Upper lobe of right lung (tissue), 1 donor: ENCODE results near the gene TNPO1. TPM values are rescaled to one million over a fixed set of nuclear protein-coding genes. Genes with fewer than 3 reads are reported as not detected.
A peak's percentile ranks its signal among the peaks of the same experiment; 100 is the strongest.

ENCODE experiments used
- ATAC-seq: fragments of 200-7000 bp; cut with Tn5 transposase; one replicate; pipeline ENCODE4 v1.9.1; 2020; ENCODE audit warnings: mild to moderate bottlenecking, moderate library complexity
- DNase-seq: peaks from one replicate; pipeline ENCODE4 v3.0.0-alpha.2; 2020
- H3K27ac ChIP-seq: fragments of 200-600 bp; one replicate; pipeline ENCODE4 v1.8.0; 2022
- H3K27me3 ChIP-seq: fragments of 200-600 bp; one replicate; pipeline ENCODE4 v1.8.0; 2022; ENCODE audit warnings: mild to moderate bottlenecking
- H3K36me3 ChIP-seq: fragments of 200-600 bp; one replicate; pipeline ENCODE4 v1.8.0; 2022
- H3K4me1 ChIP-seq: fragments of 200-600 bp; one replicate; pipeline ENCODE4 v1.8.0; 2022
- H3K4me3 ChIP-seq: fragments of 200-600 bp; one replicate; pipeline ENCODE4 v1.8.0; 2022; ENCODE audit warnings: mild to moderate bottlenecking
- H3K9me3 ChIP-seq: fragments of 200-600 bp; one replicate; pipeline ENCODE4 v1.8.0; 2022
- intact Hi-C: fragments of 100-400 bp; cut with DNase I; formaldehyde crosslinking; loops from one replicate; pipeline ENCODE4 v1.11.0; 2022
- total RNA-seq: library from RNA; stranded (reverse); fragmentation: NEBNext Ultra II Directional; extraction: Animal tissue kit (Norgen Biotek cat#: 25700); gene quantifications from one replicate; pipeline ENCODE4 v1.2.1, GENCODE V29; 2021
- TF ChIP-seq, protein P1 (sequence below): fragments of 200-600 bp; IDR thresholded peaks from one replicate; pipeline ENCODE4 v1.8.0; 2022; ENCODE audit warnings: antibody characterized with exemption
- donor health status: DM: no; HTN: yes; CAD: no; lungs with severe emphysema.

TNPO1 gene
- total RNA-seq, 1 donor from 2014 or later: 106 TPM

DNA sequence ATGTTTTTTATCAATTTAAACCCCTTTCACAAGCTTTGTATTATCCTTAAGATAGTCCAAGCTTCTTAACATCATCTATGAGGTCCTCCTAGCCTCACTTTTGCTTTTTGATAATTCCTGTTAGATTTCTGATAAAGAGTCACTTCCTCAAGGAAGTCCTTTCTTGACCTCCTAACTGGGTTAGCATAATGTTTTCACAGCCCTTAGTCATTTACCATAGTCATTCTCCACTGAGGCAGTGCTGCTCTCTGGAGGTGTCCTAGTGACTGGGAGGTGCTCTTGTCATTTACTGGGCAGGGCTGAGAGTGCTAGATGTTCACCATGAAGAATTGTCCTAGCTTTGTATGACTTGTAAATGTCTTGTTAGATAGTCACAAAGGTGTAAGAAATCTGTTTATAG, 26.4 kb downstream of the TNPO1 start:
- peak; percentile 81 for ATAC-seq
- peaks cover 48% of the 10 kb centered on the region for H3K4me1 ChIP-seq

DNA sequence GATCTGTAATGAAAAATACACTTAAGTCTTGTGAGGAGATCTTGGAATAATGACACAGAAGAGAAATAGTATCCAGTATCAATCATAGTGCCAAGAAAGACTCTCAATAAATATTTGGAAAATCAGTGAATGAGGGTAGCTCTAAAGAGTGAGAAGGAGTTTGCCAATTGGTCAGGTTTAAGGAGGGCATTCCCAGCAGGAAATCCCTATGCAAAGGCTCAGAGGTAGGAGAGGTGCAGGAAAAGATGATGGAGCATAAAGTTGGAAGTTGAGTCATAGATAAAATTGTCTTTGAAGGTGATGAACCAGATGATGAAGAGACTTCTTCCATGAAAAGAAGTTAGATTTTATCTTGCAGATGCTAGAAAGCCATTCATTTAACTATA, 27.8 kb downstream of the TNPO1 start:
- H3K27me3 ChIP-seq: no peaks in the 10 kb centered on the region
- peaks cover 38% of the 10 kb centered on the region for H3K4me1 ChIP-seq
- H3K27ac ChIP-seq: no peak overlapping the region
- H3K36me3 ChIP-seq: no peaks in the 10 kb centered on the region
- TF ChIP-seq, protein P1, sequence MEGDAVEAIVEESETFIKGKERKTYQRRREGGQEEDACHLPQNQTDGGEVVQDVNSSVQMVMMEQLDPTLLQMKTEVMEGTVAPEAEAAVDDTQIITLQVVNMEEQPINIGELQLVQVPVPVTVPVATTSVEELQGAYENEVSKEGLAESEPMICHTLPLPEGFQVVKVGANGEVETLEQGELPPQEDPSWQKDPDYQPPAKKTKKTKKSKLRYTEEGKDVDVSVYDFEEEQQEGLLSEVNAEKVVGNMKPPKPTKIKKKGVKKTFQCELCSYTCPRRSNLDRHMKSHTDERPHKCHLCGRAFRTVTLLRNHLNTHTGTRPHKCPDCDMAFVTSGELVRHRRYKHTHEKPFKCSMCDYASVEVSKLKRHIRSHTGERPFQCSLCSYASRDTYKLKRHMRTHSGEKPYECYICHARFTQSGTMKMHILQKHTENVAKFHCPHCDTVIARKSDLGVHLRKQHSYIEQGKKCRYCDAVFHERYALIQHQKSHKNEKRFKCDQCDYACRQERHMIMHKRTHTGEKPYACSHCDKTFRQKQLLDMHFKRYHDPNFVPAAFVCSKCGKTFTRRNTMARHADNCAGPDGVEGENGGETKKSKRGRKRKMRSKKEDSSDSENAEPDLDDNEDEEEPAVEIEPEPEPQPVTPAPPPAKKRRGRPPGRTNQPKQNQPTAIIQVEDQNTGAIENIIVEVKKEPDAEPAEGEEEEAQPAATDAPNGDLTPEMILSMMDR: no peak
- ATAC-seq: no peak
- DNase-seq: no peak
- no peaks in the 10 kb centered on the region for H3K9me3 ChIP-seq
- intact Hi-C loops: no loop called here
- H3K4me3 ChIP-seq: no peak overlapping the region

More for the DNA sequence above, 26.4 kb downstream of the TNPO1 start:
- intact Hi-C loops: no loop called here
- Histone ChIP-seq H3K27me3 (no peaks in the 10 kb centered on the region), H3K36me3 (no peaks in the 10 kb centered on the region), H3K9me3 (no peaks in the 10 kb centered on the region), H3K27ac (no peak overlapping the region), H3K4me3 (no peak overlapping the region)
- no peak for DNase-seq
- TF ChIP-seq, protein P1: no peak

DNA sequence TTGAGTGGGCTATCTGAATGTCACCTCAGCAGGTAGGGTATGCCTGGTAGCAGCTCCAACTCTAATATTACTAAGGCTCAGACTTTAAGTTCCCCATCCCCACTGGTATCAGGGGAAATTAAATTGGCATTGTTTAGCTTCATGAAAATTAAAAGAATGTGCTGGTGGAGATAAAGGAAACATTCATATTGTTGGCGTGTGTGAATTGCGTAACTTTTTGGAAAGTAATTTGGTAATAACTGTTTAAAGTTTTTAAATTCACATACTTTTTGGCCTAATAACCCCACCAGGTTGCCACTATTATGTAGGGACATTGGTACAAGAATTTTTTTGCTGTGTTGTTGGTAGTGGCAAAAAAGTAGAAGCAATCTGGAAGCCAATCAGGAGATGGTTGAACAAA, 29.4 kb downstream of the TNPO1 start:
- ATAC-seq (no peak), DNase-seq (no peak)
- H3K4me3 ChIP-seq: no peak overlapping the region
- intact Hi-C loops: no loop called here
- no peak overlapping the region for H3K27ac ChIP-seq
- peaks cover 45% of the 10 kb centered on the region for H3K4me1 ChIP-seq
- H3K9me3 ChIP-seq: no peaks in the 10 kb centered on the region
- H3K36me3 ChIP-seq: no peaks in the 10 kb centered on the region
- TF ChIP-seq, protein P1: no peak
- no peaks in the 10 kb centered on the region for H3K27me3 ChIP-seq

DNA sequence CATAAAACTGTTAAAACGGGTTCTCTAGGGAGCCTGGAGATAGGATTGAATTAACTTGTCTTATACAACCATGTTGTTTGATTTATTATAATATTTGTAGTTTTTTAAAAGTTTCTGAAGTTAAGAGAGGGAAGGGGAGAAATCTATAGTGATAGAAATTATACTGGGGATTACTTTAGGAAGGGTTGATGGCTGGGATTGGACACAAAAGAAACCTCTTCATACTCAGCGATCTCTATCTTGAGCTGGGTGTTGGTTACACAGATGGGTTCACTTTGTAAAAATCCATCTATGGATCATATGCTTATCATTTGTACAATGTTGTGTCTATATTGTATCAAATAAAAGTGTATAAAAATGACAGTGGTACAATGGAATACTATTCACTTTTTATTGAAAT, 30.0 kb downstream of the TNPO1 start:
- H3K27me3 ChIP-seq: no peaks in the 10 kb centered on the region
- intact Hi-C loops: no loop called here
- ATAC-seq (no peak), DNase-seq (no peak)
- TF ChIP-seq, protein P1: no peak
- no peak overlapping the region for H3K27ac ChIP-seq
- peaks cover 3% of the 10 kb centered on the region for H3K36me3 ChIP-seq
- H3K9me3 ChIP-seq: no peaks in the 10 kb centered on the region
- peaks cover 51% of the 10 kb centered on the region for H3K4me1 ChIP-seq
- H3K4me3 ChIP-seq: no peak overlapping the region

DNA sequence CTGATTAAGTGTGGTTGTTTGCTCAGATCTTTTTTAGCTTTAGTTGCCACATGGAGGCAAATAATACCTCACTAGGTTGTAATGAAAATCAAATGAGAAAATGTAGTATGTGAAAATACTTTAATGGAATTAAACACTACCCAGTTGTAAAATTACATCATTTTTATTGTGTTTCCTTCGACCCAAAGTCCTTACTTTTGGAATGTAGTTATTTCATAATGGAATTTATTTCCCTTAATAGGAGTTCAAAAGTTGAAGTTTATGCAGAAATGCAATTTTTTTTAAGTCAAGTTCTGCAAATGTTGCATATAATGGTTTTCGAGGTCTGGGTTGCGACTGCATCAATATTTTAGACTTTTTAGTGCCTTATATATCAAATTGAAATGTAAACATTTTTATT, 31.0 kb downstream of the TNPO1 start:
- Histone ChIP-seq H3K4me1 (peaks cover 58% of the 10 kb centered on the region), H3K27ac (no peak overlapping the region), H3K9me3 (no peaks in the 10 kb centered on the region), H3K27me3 (no peaks in the 10 kb centered on the region), H3K36me3 (peaks cover 5% of the 10 kb centered on the region), H3K4me3 (peak overlapping the region; percentile 75)
- no peak for ATAC-seq
- DNase-seq: no peak
- intact Hi-C loops: no loop called here
- TF ChIP-seq, protein P1: no peak

DNA sequence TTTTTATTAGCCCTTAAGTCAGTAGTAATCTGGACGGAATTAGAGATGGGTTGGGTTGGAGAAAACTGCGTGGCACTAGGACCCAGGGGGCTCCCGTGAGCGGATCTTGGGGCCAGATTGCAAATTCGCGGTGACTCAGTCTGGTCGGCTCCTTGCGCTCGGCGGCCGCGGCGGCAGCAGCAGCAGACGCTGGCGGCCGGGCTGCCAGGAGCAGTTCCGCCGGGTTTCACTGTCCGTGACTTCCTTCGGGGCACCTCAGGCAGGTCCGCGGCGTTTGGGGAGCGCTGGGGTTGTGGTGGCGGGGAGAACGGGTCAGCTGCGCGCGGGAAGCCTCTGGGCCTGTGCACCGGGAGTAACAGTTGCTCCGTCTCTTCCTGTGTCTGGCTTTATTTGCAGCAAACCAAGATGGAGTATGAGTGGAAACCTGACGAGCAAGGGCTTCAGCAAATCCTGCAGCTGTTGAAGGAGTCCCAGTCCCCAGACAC, 31.6 kb downstream of the TNPO1 start:
- TF ChIP-seq, protein P1: peak; percentile 35
- ATAC-seq: peak; percentile 97
- peak; percentile 94 for DNase-seq
- peaks cover 6% of the 10 kb centered on the region for H3K36me3 ChIP-seq
- intact Hi-C loops: no loop called here
- peak overlapping the region; percentile 86 for H3K27ac ChIP-seq
- H3K4me1 ChIP-seq: peaks cover 61% of the 10 kb centered on the region
- H3K27me3 ChIP-seq: no peaks in the 10 kb centered on the region
- H3K4me3 ChIP-seq: peak overlapping the region; percentile 75
- no peaks in the 10 kb centered on the region for H3K9me3 ChIP-seq
